CD4-positive, alpha-beta T cell (primary cell): ENCODE measurements around the gene UBD. TPM values are rescaled to one million over a fixed set of nuclear protein-coding genes. Genes with fewer than 3 reads are reported as not detected.

ENCODE experiments used
- ATAC-seq: fragments of 200-7000 bp; cut with Tn5 transposase; one replicate; pipeline ENCODE4 v1.10.0; 2022; ENCODE audit warnings: mild to moderate bottlenecking; ENCODE audit not compliant: poor library complexity
- CTCF ChIA-PET: fragments of 350-600 bp; sonication (Branson Sonifier 250); formaldehyde crosslinking; loops from one replicate; lab custom pipeline; 2021; ENCODE audit warnings: antibody characterized with exemption, inconsistent platforms; lab: Charles Lee
- POLR2A ChIA-PET: fragments of 350-600 bp; sonication (Branson Sonifier 250); formaldehyde crosslinking; loops from one replicate; lab custom pipeline; 2021; ENCODE audit warnings: antibody characterized with exemption, inconsistent platforms; lab: Charles Lee
- DNase-seq, 14 experiments: peaks; one replicate each; pipeline ENCODE4 v3.0.0-alpha.2; 2013 to 2020; ENCODE audit warnings: mixed read lengths in 2 of 14
- H3K27ac ChIP-seq, 2 donors: one replicate each; pipeline versions ENCODE4 v1.5.1 to v1.7.0; 2013; ENCODE audit warnings: low read length in 2 of 2, low read depth in 1 of 2, mild to moderate bottlenecking in 1 of 2
- H3K27me3 ChIP-seq, 2 experiments: 1 replicate in 1 of 2; 2 replicates in 1 of 2; pipeline versions ENCODE4 v1.6.1 to v1.7.0; 2013; ENCODE audit warnings: low read length in 2 of 2, control low read depth in 1 of 2, mild to moderate bottlenecking in 1 of 2, moderate library complexity in 1 of 2; ENCODE audit not compliant: insufficient read depth in 2 of 2, control insufficient read depth in 1 of 2
- H3K36me3 ChIP-seq: one replicate; pipeline ENCODE4 v1.6.1; 2013; ENCODE audit warnings: low read length, control low read depth; ENCODE audit not compliant: insufficient read depth
- H3K4me1 ChIP-seq: one replicate; pipeline ENCODE4 v1.6.1; 2013; ENCODE audit warnings: low read length, control low read depth; ENCODE audit not compliant: insufficient read depth
- H3K4me3 ChIP-seq: one replicate; pipeline ENCODE4 v1.5.1; 2013; ENCODE audit warnings: mild to moderate bottlenecking, low read length, moderate library complexity
- H3K9me3 ChIP-seq, 2 experiments: 1 replicate in 1 of 2; 2 replicates in 1 of 2; pipeline versions ENCODE4 v1.6.1 to v1.7.0; 2013; ENCODE audit warnings: low read length in 2 of 2, mild to moderate bottlenecking in 2 of 2, control low read depth in 1 of 2, moderate library complexity in 1 of 2; ENCODE audit not compliant: control insufficient read depth in 1 of 2, insufficient read depth in 1 of 2
- H3K27ac Mint-ChIP-seq: one replicate; pipeline ENCODE4 v1.8.0; 2020; ENCODE audit warnings: mixed read lengths
- H3K27me3 Mint-ChIP-seq: one replicate; pipeline ENCODE4 v1.8.0; 2021; ENCODE audit warnings: mixed read lengths
- H3K36me3 Mint-ChIP-seq: one replicate; pipeline ENCODE4 v1.8.0; 2021; ENCODE audit warnings: low read depth, mixed read lengths
- H3K4me1 Mint-ChIP-seq: one replicate; pipeline ENCODE4 v1.8.0; 2021; ENCODE audit warnings: low read depth, mixed read lengths
- H3K4me3 Mint-ChIP-seq: one replicate; pipeline ENCODE4 v1.8.0; 2020; ENCODE audit warnings: mild to moderate bottlenecking, mixed read lengths
- H3K9me3 Mint-ChIP-seq: one replicate; pipeline ENCODE4 v1.8.0; 2020; ENCODE audit warnings: mixed read lengths
- CTCF ChIP-seq: fragments of 200-600 bp; IDR thresholded peaks from one replicate; pipeline ENCODE4 v1.8.0; 2022; ENCODE audit warnings: antibody characterized with exemption, mild to moderate bottlenecking
- intact Hi-C, 2 experiments: fragments of 100-400 bp; cut with DNase I in 1 of 2; cut with micrococcal nuclease in 1 of 2; formaldehyde crosslinking; loops; one replicate each; pipeline versions ENCODE4 v1.15.1 to v1.9.0; 2023 to 2025; cut with DNase I, micrococcal nuclease
- total RNA-seq, 174 experiments: library from RNA in 2 of 174; stranded (reverse) in 2 of 174; gene quantifications; one replicate each; pipeline ENCODE4 v1.2.3 and lab custom pipeline; 2021 to 2026

UBD gene
- total RNA-seq, 2 experiments from 2014 or later: not detected

- POLR2A ChIA-PET: no interaction called here
- Histone ChIP-seq H3K27me3 (peaks cover 0 to 2% of the 10 kb centered on the region in 2 experiments), H3K27ac (no peak overlapping the region), H3K4me3 (no peak overlapping the region), H3K9me3 (no peaks in the 10 kb centered on the region), H3K36me3 (no peaks in the 10 kb centered on the region), H3K4me1 (no peaks in the 10 kb centered on the region)
- CTCF ChIA-PET: no interaction called here
- Mint-ChIP-seq H3K9me3 (no peaks in the 10 kb centered on the region), H3K36me3 (no peaks in the 10 kb centered on the region), H3K4me1 (no peaks in the 10 kb centered on the region), H3K27ac (no peak overlapping the region), H3K4me3 (no peak overlapping the region), H3K27me3 (peaks cover 38% of the 10 kb centered on the region)
- intact Hi-C loops: no loop called here
- no peak for ATAC-seq
- no peak for DNase-seq
- TF ChIP-seq CTCF: no peak
Measured at GRCh38 chr6:29507319-29507718, 52.2 kb downstream of the UBD start.

DNA sequence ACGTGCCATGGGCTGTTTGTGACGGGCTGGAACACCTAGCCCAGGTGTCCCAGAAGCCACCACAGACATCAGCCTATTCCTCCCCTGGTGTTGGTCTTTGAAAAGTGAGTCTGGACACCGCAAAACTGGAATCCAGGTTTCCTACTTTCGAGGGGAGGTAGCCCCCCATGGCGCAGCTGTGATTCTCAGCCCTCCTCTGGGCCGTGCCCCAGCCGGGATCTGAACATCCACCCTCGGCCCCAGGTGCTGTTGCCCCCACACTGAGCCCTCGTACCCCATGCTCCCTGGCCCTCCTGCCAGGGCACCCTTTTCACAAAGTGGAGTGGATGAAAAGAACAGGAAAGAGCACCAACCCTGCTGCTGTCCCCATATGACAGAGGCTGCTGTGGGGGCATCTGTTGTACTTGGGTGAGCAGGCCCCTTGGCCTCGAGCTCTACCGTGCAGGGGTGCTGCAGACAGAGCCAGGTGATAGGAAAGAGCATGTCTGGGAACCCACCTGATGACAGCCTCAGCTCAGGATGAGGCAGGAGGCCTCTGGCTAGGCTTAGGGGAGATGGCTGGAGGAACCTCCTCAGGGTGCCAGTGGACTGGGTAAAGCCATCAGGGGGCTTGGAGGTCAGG lies 53.0 kb downstream of the UBD start:
- H3K9me3 ChIP-seq: no peaks in the 10 kb centered on the region
- no peak overlapping the region for H3K27ac ChIP-seq
- Mint-ChIP-seq H3K9me3 (no peaks in the 10 kb centered on the region), H3K27ac (no peak overlapping the region), H3K4me3 (no peak overlapping the region), H3K27me3 (peaks cover 38% of the 10 kb centered on the region), H3K4me1 (no peaks in the 10 kb centered on the region), H3K36me3 (no peaks in the 10 kb centered on the region)
- POLR2A ChIA-PET: no interaction called here
- CTCF ChIA-PET: no interaction called here
- no peak for ATAC-seq
- no peak overlapping the region for H3K4me3 ChIP-seq
- H3K4me1 ChIP-seq: no peaks in the 10 kb centered on the region
- no peak for TF ChIP-seq CTCF
- DNase-seq: no peak
- intact Hi-C loops: no loop called here
- peaks cover under 1 to 2% of the 10 kb centered on the region in 2 experiments for H3K27me3 ChIP-seq
- no peaks in the 10 kb centered on the region for H3K36me3 ChIP-seq

GRCh38 chr6:29505808-29506207 lies 53.7 kb downstream of the UBD start:
- Histone ChIP-seq H3K4me1 (no peaks in the 10 kb centered on the region), H3K4me3 (no peak overlapping the region), H3K27ac (no peak overlapping the region), H3K36me3 (no peaks in the 10 kb centered on the region), H3K27me3 (peaks cover 3 to 8% of the 10 kb centered on the region in 2 experiments), H3K9me3 (no peaks in the 10 kb centered on the region)
- no peaks in the 10 kb centered on the region for H3K4me1 Mint-ChIP-seq
- H3K36me3 Mint-ChIP-seq: no peaks in the 10 kb centered on the region
- peaks cover 42% of the 10 kb centered on the region for H3K27me3 Mint-ChIP-seq
- H3K4me3 Mint-ChIP-seq: no peak overlapping the region
- H3K27ac Mint-ChIP-seq: no peak overlapping the region
- no peak for TF ChIP-seq CTCF
- no peaks in the 10 kb centered on the region for H3K9me3 Mint-ChIP-seq
- ChIA-PET CTCF (no interaction called here), POLR2A (no interaction called here)
- ATAC-seq (no peak), DNase-seq (no peak)
- intact Hi-C loops: no loop called here

Other genes starting within 250 kb of the UBD start
- gene OR5V1, start 190.9 kb downstream of the UBD start, total RNA-seq: not detected
- not detected for gene OR12D3, start 184.4 kb downstream of the UBD start, total RNA-seq
- not detected for gene OR12D2, start 164.1 kb downstream of the UBD start, total RNA-seq
- gene OR12D1, start 144.8 kb downstream of the UBD start, total RNA-seq: not detected
- not detected for gene OR10C1, start 120.4 kb downstream of the UBD start, total RNA-seq
- not detected for gene OR11A1, start 102.7 kb downstream of the UBD start, total RNA-seq
- not detected for gene OR2H1, start 102.6 kb downstream of the UBD start, total RNA-seq
- not detected for gene MAS1L, start 71.8 kb downstream of the UBD start, total RNA-seq
- gene OR2H2, start 25.4 kb upstream of the UBD start, total RNA-seq: not detected
- gene GABBR1, start 73.5 kb upstream of the UBD start, total RNA-seq: 10 to 100 TPM; 78.4 to 79.9 TPM
- gene MOG, start 97.4 kb upstream of the UBD start, total RNA-seq: not detected
- not detected for gene ZFP57, start 121.4 kb upstream of the UBD start, total RNA-seq
- 100 to 1,000 TPM; 560 TPM for gene HLA-F, start 163.7 kb upstream of the UBD start, total RNA-seq